ENCODE measurements around the gene CHMP6.

The CHMP6 gene

GRCh38 chr17:80971704-80972304 is 19.8 kb upstream of the CHMP6 start:
- DNase-seq, result no peak

GRCh38 chr17:80976701-80977100 is 14.9 kb upstream of the CHMP6 start:
- DNase-seq, result no peak

DNA sequence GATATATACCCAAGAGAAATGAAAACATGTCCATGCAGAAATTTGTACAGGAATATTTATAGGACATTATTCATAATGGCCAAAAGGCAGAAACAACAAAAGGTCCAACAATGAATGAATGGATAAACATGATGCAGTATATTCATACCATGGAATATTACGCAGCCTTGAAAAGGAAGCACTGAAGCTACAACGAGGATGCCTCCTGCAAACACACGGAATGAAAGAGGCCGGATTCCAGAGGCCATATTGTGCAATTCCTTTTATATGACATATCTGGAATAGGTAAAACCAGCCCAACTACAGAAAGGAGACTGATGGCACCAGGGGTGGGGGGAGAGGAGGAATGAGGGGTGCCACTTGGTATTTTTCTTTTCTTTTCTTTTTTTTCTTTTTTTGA is 14.5 kb upstream of the CHMP6 start:
- no peak for DNase-seq

DNA sequence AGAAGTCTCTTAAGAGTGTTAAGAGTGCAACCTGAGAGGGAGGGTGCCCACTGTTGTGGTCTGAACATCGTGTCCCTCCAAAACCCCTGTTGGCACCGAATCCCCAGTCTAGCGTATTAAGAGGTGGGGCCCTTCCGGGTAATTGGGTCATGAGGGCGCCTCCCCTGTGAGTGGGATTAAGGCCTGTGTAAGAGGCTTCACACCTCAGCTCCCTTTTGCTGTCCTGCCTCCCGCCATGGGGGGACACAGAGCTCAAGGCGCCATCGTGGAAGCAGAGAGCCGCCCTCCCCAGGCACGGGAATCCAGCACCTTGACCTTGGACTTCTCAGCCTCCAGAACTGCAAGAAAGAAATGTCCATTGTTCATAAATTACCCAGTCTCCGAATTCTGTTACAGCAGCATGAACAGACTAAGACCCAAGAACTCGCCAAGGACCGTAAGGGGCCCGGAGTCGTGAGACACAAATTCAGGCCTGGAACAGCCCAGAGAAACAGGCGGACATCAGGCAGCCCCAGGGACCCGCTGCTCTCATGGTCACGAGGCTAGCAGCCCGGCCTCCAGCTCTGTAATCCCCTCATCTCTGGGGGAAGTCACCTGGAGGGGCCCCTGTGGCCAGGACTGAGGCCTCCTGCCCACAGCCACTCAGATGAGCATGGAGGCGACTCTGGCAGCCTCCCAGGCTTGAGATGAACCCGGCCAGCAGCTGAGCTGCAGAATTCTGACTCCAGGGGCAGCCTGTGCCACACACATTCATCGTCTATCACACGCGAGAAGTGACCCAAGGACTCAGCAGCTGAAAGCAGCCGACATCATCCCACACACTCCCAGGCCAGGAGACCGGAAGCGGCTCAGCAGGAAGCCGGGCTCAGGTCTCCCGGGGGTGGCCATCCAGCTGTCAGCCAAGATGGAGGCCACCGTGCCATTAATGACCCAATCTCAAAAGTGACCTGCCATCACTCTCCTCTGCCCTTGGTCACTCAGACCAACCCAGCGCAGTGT is 12.8 kb upstream of the CHMP6 start:
- peak; percentile 41 for DNase-seq

GRCh38 chr17:80979547-80980378 is 11.9 kb upstream of the CHMP6 start:
- DNase-seq, result no peak

GRCh38 chr17:80980397-80981061 is 11.1 kb upstream of the CHMP6 start:
- no peak for DNase-seq

- DNase-seq, result no peak
These were observed 10.4 kb upstream of the CHMP6 start for GRCh38 chr17:80981062-80981902.

- DNase-seq, result no peak
These were observed 9.7 kb upstream of the CHMP6 start for GRCh38 chr17:80981929-80982425.

- no peak for DNase-seq
These were observed 9.1 kb upstream of the CHMP6 start for GRCh38 chr17:80982426-80982974.

DNA sequence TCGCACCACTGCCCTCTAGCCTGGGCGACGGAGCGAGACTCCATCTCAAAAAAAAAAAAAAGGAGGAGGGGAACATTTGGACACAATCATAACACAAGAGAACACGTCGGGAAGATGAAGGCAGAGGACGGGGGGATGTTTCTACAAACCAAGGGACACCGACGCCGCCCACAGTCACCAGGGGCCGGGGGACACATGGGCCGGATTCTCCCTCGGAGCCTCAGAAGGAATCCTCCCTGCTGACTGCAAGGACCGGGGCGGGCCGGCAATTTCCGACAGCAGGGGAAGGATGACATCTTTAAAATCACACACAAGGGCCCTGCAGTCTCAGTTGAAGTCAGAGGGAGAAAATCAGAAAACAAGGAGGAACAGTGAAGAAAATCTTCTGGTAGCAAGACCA is 8.1 kb upstream of the CHMP6 start:
- no peak for DNase-seq

- no peak for DNase-seq
These were observed 6.9 kb upstream of the CHMP6 start for GRCh38 chr17:80984749-80985148.

GRCh38 chr17:80986046-80986445 is 5.6 kb upstream of the CHMP6 start:
- DNase-seq, result no peak

DNA sequence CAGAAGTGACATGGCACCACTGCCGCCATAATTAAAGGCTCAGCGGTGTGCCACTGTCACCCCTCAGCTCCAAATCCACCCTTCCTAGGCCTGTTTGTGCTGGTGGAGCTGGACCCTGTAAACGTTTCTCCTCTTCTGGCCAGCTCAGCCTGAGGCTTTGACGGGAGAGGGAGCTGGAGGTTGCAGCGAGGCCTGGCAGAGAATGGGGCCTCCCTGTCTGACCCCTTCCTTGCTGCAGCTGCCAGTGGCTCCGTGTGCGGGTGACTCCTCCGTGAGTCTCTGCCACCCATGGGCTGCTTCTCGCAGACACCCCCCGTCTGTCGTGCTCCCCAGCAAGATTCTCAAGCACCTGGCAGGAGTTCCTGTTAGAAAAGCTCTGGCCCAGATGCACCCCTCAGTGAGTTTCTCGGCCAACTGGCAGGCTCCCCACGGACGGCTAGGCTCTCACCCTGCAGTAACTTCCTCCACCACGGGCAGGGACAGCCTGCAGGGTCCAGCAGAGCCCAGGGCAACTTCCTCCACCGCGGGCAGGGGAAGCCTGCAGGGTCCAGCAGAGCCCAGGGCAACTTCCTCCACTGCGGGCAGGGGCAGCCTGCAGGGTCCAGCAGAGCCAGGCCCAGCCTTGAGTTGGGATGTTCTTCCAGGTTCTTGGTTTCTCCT is 4.7 kb upstream of the CHMP6 start:
- no peak for DNase-seq

GRCh38 chr17:80987941-80988461 is 3.6 kb upstream of the CHMP6 start:
- DNase-seq, result peak; percentile 41

GRCh38 chr17:80989586-80989913 is 2.1 kb upstream of the CHMP6 start:
- no peak for DNase-seq

- DNase-seq, result no peak
These were observed 558 bp upstream of the CHMP6 start for GRCh38 chr17:80990921-80991644.

DNA sequence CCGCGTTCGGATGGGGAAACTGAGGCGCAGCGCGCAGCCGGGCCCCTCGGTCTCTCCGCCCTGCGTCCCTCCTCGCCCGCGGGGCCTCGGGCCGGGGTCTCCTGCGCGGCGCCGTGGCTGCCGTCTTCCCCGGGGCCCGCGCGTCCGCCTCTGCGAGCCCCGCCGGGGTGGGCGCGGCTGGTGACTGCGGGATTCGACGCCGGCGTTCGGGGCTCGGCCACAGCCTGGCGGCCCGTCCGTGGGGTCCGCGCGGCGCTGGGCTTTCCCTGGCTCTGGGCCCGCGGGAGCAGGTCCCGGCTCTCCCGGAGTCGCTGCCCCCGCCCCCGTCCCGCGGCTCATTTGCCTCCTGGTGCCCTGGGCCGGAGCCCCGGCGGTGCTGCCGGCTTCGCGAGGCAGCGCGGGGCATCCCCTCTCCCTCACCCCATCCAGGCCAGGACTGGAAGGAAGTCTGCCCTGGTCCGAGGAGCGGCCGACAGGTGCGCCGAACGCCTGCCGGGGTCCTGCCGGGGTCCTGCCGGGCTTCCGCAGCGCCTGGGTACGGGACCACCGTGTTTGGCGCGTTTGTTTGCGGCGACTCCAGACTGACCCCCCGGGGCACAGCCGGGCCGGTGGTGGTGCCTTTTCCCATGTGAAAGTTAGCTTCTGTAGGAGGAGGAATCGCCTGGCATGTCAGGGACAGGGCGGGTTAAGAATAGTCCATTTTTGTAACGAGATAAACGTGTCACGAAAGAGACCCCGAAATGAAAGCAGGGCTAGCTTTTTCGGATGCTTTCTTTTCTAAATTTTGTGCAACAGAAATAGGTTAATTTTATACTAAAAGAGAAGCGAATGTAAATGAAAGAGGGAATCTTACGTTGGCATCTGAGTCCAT is 671 bp downstream of the CHMP6 start:
- DNase-seq, result no peak

- DNase-seq, result no peak
These were observed 1.4 kb downstream of the CHMP6 start for GRCh38 chr17:80992948-80993624.
